Activated CD4-positive, alpha-beta T cell treated with anti-CD3 and anti-CD28 coated beads, Interleukin-2, amount 10 ng/mL, durations not matched to agents 24 days and 14 days (primary cell): Measurements from ENCODE around the gene GABBR2. TPM values are rescaled to one million over a fixed set of nuclear protein-coding genes. Genes with fewer than 3 reads are reported as not detected.

ENCODE experiments used
- DNase-seq: peaks from one replicate; pipeline ENCODE4 v3.0.0; 2022
- H3K27ac Mint-ChIP-seq: one replicate; pipeline ENCODE4 v1.8.0; 2022; ENCODE audit warnings: mild to moderate bottlenecking, mixed read lengths
- H3K27me3 Mint-ChIP-seq: one replicate; pipeline ENCODE4 v1.8.0; 2022; ENCODE audit warnings: mixed read lengths
- H3K36me3 Mint-ChIP-seq: one replicate; pipeline ENCODE4 v1.8.0; 2022; ENCODE audit warnings: low read depth, mild to moderate bottlenecking, mixed read lengths
- H3K4me1 Mint-ChIP-seq: one replicate; pipeline ENCODE4 v1.8.0; 2021; ENCODE audit warnings: mixed read lengths
- H3K4me3 Mint-ChIP-seq: one replicate; pipeline ENCODE4 v1.8.0; 2022; ENCODE audit warnings: mild to moderate bottlenecking, moderate library complexity, mixed read lengths
- H3K9me3 Mint-ChIP-seq: one replicate; pipeline ENCODE4 v1.8.0; 2021; ENCODE audit warnings: mixed read lengths
- intact Hi-C: fragments of 100-400 bp; cut with micrococcal nuclease; formaldehyde crosslinking; loops from one replicate; pipeline ENCODE4 v1.15.1; 2023
- total RNA-seq: library from RNA; stranded (reverse); gene quantifications from 2 replicates; pipeline ENCODE4 v1.2.3, GENCODE V29; 2022

The GABBR2 gene
- total RNA-seq, 1 donor from 2014 or later: not detected

GRCh38 chr9:98369066-98369425 is 339.7 kb downstream of the GABBR2 start:
- H3K9me3 Mint-ChIP-seq: peaks cover 13% of the 10 kb centered on the region
- intact Hi-C loops: no loop called here

GRCh38 chr9:98368366-98369065 is 340.2 kb downstream of the GABBR2 start:
- no peak for DNase-seq
- intact Hi-C loops: no loop called here
- Mint-ChIP-seq H3K9me3 (peaks cover 13% of the 10 kb centered on the region), H3K4me3 (no peak overlapping the region), H3K36me3 (peaks cover 2% of the 10 kb centered on the region), H3K4me1 (no peaks in the 10 kb centered on the region), H3K27ac (no peak overlapping the region), H3K27me3 (peaks cover 1% of the 10 kb centered on the region)

More at GRCh38 chr9:98369066-98369425, 339.7 kb downstream of the GABBR2 start:
- H3K4me1 Mint-ChIP-seq: no peaks in the 10 kb centered on the region
- H3K27ac Mint-ChIP-seq: no peak overlapping the region
- H3K4me3 Mint-ChIP-seq: no peak overlapping the region
- DNase-seq: no peak
- H3K36me3 Mint-ChIP-seq: peaks cover 2% of the 10 kb centered on the region
- peaks cover 1% of the 10 kb centered on the region for H3K27me3 Mint-ChIP-seq

GRCh38 chr9:98367923-98368322 is 340.8 kb downstream of the GABBR2 start:
- Mint-ChIP-seq H3K4me1 (no peaks in the 10 kb centered on the region), H3K9me3 (peaks cover 13% of the 10 kb centered on the region), H3K4me3 (no peak overlapping the region), H3K36me3 (peaks cover 2% of the 10 kb centered on the region), H3K27me3 (no peaks in the 10 kb centered on the region), H3K27ac (no peak overlapping the region)
- intact Hi-C loops: no loop called here
- no peak for DNase-seq

DNA sequence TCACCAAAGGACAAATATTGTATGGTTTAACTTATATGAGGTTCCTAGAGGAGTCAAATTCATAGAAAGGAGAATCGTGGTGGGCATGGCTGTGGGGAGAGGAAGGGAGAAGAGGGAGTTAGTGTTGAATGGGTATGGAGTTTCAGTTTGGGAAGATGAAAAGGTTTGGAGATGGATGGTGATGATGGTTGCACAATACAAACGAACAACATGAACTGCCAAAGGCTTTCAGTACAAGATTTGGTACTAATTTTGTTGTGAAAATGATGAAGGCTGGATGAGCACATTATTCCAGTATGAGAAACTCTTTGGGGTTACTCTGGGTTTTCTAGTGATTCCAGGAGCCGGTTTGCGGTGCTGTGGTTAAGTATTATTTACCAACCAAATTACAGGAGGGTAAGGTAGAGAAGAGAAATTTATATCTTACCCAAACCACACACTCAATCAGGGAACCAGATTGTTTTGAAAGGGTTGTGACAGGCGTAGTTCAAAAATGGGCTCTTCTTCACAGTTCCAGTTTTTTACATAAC is 341.3 kb downstream of the GABBR2 start:
- Mint-ChIP-seq H3K27me3 (no peaks in the 10 kb centered on the region), H3K27ac (no peak overlapping the region), H3K9me3 (peaks cover 13% of the 10 kb centered on the region), H3K36me3 (peaks cover 2% of the 10 kb centered on the region), H3K4me1 (no peaks in the 10 kb centered on the region), H3K4me3 (no peak overlapping the region)
- intact Hi-C loops: no loop called here
- no peak for DNase-seq

GRCh38 chr9:98365781-98366180 is 343.0 kb downstream of the GABBR2 start:
- no peaks in the 10 kb centered on the region for H3K4me1 Mint-ChIP-seq
- H3K27me3 Mint-ChIP-seq: no peaks in the 10 kb centered on the region
- H3K36me3 Mint-ChIP-seq: peaks cover 2% of the 10 kb centered on the region
- DNase-seq: no peak
- H3K9me3 Mint-ChIP-seq: peaks cover 13% of the 10 kb centered on the region
- intact Hi-C loops: no loop called here
- no peak overlapping the region for H3K4me3 Mint-ChIP-seq
- H3K27ac Mint-ChIP-seq: no peak overlapping the region

DNA sequence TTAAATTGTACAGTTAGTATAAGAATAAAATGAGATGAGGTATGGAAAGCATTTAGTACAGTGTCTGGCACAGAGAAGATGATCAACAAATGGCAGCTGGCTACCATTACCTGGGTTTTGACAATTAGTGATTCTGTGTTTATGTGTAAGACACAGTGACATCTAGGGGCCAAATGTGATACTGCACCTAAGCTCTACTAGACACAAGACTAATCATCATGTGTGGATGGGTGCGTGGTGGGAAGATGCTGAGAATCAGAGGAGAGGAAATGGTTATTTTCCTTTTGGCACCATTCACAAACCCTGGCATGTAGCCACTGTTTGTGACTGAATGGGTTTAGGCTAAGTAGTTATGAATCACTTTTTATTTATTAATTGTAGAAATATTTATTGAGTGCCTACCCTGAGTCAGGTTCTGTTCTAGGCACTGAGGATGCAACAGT is 343.5 kb downstream of the GABBR2 start:
- Mint-ChIP-seq H3K27ac (no peak overlapping the region), H3K4me3 (no peak overlapping the region), H3K4me1 (no peaks in the 10 kb centered on the region), H3K36me3 (peaks cover 2% of the 10 kb centered on the region), H3K9me3 (peaks cover 13% of the 10 kb centered on the region), H3K27me3 (no peaks in the 10 kb centered on the region)
- intact Hi-C loops: no loop called here
- no peak for DNase-seq

DNA sequence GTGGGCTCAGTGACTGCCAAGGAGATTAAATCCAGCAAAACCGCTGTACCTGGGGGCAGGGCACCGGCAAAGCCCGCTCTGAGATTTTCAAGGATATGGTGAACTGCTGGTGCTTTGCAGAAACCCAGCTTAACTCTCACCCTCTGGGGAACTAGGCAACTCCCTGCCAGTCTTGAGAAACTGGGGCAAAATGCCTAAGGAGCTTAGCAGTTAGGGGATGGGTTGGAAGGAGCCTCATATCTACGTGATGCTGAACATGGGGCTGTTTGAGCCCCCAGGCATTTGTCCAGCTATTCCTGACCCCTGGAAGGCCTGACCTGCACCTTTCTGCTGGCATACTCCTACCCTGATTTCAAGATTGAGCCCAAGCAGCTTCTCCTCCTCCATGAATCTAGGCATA is 344.6 kb downstream of the GABBR2 start:
- Mint-ChIP-seq H3K4me1 (no peaks in the 10 kb centered on the region), H3K36me3 (peaks cover 2% of the 10 kb centered on the region), H3K27me3 (no peaks in the 10 kb centered on the region), H3K4me3 (no peak overlapping the region), H3K27ac (no peak overlapping the region), H3K9me3 (peaks cover 13% of the 10 kb centered on the region)
- no peak for DNase-seq
- intact Hi-C loops: no loop called here

GRCh38 chr9:98363644-98364043 is 345.1 kb downstream of the GABBR2 start:
- H3K4me3 Mint-ChIP-seq: no peak overlapping the region
- no peaks in the 10 kb centered on the region for H3K4me1 Mint-ChIP-seq
- peaks cover 2% of the 10 kb centered on the region for H3K36me3 Mint-ChIP-seq
- peaks cover 13% of the 10 kb centered on the region for H3K9me3 Mint-ChIP-seq
- no peak overlapping the region for H3K27ac Mint-ChIP-seq
- H3K27me3 Mint-ChIP-seq: no peaks in the 10 kb centered on the region
- intact Hi-C loops: no loop called here
- no peak for DNase-seq

GRCh38 chr9:98362624-98363252 is 346.0 kb downstream of the GABBR2 start:
- Mint-ChIP-seq H3K4me1 (no peaks in the 10 kb centered on the region), H3K4me3 (no peak overlapping the region), H3K36me3 (peaks cover 2% of the 10 kb centered on the region), H3K27me3 (no peaks in the 10 kb centered on the region), H3K27ac (no peak overlapping the region), H3K9me3 (peaks cover 9% of the 10 kb centered on the region)
- DNase-seq: no peak
- intact Hi-C loops: no loop called here

- Mint-ChIP-seq H3K27me3 (no peaks in the 10 kb centered on the region), H3K27ac (no peak overlapping the region), H3K4me1 (no peaks in the 10 kb centered on the region), H3K36me3 (peaks cover 2% of the 10 kb centered on the region), H3K4me3 (no peak overlapping the region), H3K9me3 (peaks cover 6% of the 10 kb centered on the region)
- no peak for DNase-seq
- intact Hi-C loops: no loop called here
Observed at GRCh38 chr9:98361645-98362044, 347.1 kb downstream of the GABBR2 start.

- no peak for DNase-seq
- H3K9me3 Mint-ChIP-seq: peaks cover 2% of the 10 kb centered on the region
- H3K4me3 Mint-ChIP-seq: no peak overlapping the region
- peaks cover 1% of the 10 kb centered on the region for H3K27me3 Mint-ChIP-seq
- H3K36me3 Mint-ChIP-seq: peaks cover 1% of the 10 kb centered on the region
- H3K4me1 Mint-ChIP-seq: no peaks in the 10 kb centered on the region
- intact Hi-C loops: no loop called here
- H3K27ac Mint-ChIP-seq: no peak overlapping the region
Observed at GRCh38 chr9:98360176-98360708, 348.5 kb downstream of the GABBR2 start.

DNA sequence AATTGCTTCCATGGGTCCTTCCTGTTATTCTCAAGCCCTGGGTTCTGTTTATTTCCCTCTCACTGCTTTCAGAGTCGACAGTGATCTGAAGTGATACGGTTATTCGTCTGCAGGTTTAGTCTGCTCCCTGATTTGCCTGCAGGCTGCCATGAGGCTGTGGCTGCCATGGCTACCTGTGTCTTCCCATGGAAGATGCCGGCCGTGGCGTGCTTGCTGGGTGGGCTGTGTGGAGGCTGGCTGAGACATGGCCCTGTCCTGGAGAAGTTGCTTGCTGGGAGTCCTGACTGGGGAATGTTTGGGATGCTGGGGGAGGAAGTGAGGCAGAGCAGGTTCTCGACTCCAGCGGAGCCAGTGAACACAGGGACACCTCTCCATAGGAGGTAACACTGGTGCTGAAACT is 349.2 kb downstream of the GABBR2 start:
- Mint-ChIP-seq H3K36me3 (no peaks in the 10 kb centered on the region), H3K27me3 (peaks cover 1% of the 10 kb centered on the region), H3K4me1 (no peaks in the 10 kb centered on the region), H3K4me3 (no peak overlapping the region), H3K27ac (no peak overlapping the region), H3K9me3 (no peaks in the 10 kb centered on the region)
- no peak for DNase-seq
- intact Hi-C loops: no loop called here

- peaks cover 4% of the 10 kb centered on the region for H3K27me3 Mint-ChIP-seq
- intact Hi-C loops: no loop called here
- no peak for DNase-seq
- no peaks in the 10 kb centered on the region for H3K4me1 Mint-ChIP-seq
- H3K4me3 Mint-ChIP-seq: no peak overlapping the region
- no peak overlapping the region for H3K27ac Mint-ChIP-seq
- no peaks in the 10 kb centered on the region for H3K9me3 Mint-ChIP-seq
- H3K36me3 Mint-ChIP-seq: no peaks in the 10 kb centered on the region
Observed at GRCh38 chr9:98357921-98358535, 350.7 kb downstream of the GABBR2 start.
